ENCODE data around the gene KIAA1755.

GRCh38 chr20:38202982-38203293 is 57.6 kb downstream of the KIAA1755 start:
- TF ChIP-seq ZNF274 (IDR thresholded peaks at IDR 0.05; ENCODE audit: low read depth, low read length) (no peak), SUZ12 (IDR thresholded peaks at IDR 0.05; ENCODE audit: extremely low read depth, insufficient read depth, insufficient read length) (no peak)

Data from NT2/D1 (cell line).